ENCODE results near the gene CDH4.

CDH4 gene

GRCh38 chr20:61897401-61898295 lies 645.6 kb downstream of the CDH4 start:
- no peak for DNase-seq (ENCODE audit: low read depth)

DNA sequence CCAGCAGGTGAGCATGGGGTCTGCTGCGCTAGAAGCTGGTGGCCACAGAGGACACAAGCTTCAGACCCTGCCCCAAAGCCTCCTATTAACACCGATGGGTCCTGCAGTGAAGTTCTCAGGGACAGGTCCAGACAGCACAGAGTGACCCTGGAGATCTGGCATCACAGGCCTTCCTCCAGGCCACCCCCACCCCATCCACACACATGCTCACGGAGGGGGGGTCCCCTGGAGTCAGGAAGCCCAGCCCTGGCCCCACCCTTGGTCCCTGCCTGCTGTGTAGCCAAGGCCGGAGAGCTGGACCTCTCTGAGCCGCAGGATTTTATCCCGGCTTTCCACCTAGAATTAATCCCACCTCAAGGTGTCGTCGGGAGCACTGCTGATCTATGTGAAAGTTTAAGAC lies 646.3 kb downstream of the CDH4 start:
- no peak for DNase-seq (ENCODE audit: low read depth)

- no peak for DNase-seq (ENCODE audit: low read depth)
Measured at GRCh38 chr20:61900011-61900944, 648.2 kb downstream of the CDH4 start.

DNA sequence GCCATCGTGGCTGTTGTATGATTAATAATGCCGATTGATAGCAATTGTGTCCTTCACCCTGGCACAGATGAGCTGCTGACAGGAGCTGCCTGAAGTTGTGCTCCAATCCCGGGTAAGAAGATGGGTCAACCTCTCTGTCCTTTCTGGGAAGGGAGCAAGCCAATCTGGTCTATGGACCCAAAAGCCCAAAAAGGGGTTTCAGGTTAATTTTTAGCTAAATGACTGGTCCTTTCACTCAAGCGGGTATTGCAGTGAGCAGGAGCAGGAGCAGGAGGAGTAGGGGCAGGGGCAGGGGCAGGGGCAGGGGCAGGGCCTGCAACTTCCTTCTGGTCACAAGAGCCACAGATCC lies 648.9 kb downstream of the CDH4 start:
- DNase-seq (ENCODE audit: low read depth), result no peak

- no peak for DNase-seq (ENCODE audit: low read depth)
Measured at GRCh38 chr20:61901392-61902220, 649.5 kb downstream of the CDH4 start.

DNA sequence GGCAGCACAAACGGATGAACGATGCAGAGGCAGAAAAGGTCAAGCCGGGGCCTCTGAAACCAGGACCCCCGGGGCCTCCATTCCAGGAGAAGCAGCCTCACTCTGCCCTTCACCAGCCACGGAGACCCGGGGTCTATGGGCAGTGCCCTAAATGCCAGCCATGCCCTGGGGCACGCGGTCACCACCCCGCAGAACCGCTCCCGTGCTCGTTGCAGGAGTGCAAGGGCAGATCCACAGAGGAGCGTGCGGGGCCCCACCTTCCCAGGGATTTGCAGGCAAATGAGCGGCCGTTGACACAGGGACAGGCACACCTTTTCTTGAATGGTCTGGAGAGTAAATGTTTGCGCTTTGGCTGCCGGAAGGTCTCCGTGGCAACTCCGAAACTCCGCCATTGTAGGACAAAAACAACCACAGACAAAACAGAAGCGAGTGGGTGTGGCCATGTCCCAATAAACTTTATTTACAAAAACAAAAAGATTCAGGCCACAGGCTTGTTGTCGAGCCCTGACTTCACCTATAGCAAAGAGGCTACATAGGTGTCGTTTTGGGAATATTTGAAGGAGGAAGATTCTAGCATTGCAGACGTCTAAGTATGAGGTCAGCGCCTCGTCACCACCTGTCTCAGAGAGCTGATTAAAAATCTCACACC lies 650.3 kb downstream of the CDH4 start:
- no peak for DNase-seq (ENCODE audit: low read depth)

GRCh38 chr20:61903575-61904340 lies 651.7 kb downstream of the CDH4 start:
- DNase-seq (ENCODE audit: low read depth), result no peak

- DNase-seq (ENCODE audit: low read depth), result no peak
Measured at GRCh38 chr20:61904456-61904855, 652.4 kb downstream of the CDH4 start.

DNA sequence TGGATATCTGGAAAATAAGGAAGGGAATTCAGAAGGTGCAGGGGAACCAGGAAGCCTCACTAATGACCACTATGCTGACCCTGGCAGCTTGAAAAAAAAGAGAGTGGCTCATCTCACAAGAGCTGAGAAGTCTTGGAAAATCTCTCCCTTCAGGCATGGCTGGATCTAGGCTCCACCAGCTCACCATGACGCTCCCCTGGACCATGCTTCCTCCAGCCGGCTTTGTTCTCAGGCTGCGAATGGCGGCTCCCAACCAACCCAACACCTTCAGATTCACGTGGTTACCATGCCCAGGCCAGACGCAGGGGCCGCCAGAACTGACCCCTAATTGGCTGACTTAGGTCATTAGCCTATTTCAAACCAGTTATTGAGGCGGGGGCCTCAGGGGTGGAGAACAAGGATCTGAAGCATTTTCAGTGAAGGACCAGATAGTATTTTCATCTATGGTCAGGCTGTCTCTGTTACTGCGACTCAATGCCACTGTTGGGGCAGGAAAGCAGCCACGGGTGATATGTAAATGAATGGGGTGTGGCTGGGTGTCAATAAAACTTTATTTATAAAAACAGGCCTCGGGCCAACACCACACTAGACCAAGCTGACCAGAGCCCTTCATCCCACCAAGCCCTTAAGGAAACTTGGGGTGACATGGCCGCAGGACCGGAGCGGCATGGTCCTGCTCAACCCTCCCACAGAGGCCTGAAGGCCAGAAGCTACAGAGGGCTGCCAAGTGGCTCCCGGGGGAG lies 653.9 kb downstream of the CDH4 start:
- DNase-seq (ENCODE audit: low read depth), result no peak

DNA sequence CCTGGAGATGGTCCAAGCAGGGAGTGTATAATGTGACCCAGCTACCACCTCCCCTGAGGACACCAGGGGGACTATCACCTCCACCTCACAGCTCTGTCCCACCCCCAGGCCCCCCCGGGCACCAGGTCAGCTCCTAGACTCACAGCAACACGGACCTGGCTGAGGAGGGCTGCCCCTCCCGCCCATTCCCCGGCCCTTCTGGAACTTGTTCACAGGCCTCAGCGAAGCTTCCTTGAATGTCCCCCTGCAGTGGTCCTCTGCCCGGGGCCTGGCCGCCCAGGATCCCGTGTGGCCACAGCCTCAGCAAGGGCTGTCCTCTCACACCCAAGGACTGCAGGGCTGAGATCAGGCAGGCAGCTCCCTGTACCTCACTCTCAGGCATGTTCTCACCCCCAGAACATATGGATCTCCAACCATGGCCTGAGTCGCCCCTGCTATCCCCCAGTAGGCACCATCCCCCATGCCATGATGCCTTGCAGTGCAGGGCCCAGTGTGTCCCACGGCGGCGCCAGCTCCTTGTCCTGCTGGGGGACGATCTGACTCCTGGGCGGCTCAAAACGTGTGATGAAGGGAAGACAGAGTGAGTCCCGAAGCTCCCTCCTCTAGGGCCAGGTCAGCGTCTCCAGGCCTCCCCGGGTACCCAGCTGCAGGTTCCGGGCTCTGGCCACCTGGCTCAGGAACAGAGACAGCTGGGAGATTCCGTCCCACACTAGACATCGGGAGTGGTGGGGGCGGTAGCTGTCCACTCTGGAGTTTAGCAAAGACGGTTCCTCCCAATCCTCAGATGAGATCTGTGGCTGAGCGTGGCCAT lies 655.2 kb downstream of the CDH4 start:
- no peak for DNase-seq (ENCODE audit: low read depth)

- DNase-seq (ENCODE audit: low read depth), result no peak
Measured at GRCh38 chr20:61908057-61909026, 656.3 kb downstream of the CDH4 start.

GRCh38 chr20:61909028-61909427 lies 657.0 kb downstream of the CDH4 start:
- DNase-seq (ENCODE audit: low read depth), result no peak

DNA sequence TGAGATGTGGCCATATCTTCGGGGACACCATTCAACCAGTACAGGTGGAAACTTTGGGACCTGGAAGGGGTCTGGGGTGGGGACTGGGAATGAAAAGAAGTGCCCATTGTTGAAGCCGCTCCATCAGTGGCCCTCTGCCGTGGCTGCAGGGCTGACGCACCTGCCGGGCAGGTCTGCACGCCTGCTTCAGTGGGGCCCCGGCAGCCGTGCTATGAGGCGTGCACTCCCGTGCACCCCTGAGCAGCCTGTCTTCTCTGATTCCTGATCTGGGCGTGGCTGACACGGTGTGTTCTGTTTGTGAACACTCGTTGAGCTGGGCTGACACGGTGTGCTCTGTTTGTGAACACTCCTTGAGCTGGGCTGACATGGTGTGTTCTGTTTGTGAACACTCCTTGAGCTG lies 657.8 kb downstream of the CDH4 start:
- DNase-seq (ENCODE audit: low read depth), result no peak

GRCh38 chr20:61911824-61912223 lies 659.8 kb downstream of the CDH4 start:
- DNase-seq (ENCODE audit: low read depth), result no peak

GRCh38 chr20:61912665-61913422 lies 660.8 kb downstream of the CDH4 start:
- no peak for DNase-seq (ENCODE audit: low read depth)

DNA sequence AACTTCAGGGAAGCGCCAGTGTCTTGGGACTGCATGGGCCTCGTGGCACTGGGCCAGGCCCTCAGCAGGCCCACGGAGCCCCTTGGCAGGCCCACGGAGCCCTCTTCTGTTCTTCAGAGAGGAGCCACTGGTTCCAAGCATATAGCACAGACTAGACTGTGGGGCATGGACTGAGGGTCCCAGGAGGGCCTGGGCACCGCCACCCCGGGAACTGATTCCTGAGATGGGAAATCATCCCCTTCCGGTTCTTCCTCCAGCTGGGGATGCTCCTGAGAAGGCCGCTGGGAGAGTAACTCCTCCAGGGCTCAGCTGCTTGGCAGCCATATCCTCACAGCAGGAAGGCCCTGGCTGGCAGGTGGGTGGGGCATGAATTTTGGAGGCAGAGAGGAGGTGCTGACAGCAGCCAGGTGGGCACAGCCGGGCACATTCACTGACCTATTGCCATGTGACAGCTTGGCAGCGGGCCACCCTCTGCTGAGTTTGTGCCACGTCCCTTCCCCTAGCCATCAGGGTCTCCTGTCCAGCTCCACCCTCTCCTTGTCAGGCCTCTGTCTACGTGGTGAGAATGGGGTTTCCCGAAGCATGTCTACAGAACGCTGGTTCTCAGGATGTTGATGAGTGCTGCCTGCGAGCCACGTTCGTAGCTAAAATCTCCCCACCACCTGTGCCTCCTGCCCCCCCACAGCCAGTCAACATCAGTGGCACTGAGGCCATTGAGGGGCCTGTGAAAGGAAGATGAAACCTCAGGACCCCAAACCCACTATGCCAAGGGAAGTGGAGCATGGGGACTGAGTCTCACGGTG lies 661.6 kb downstream of the CDH4 start:
- no peak for DNase-seq (ENCODE audit: low read depth)

Data from activated T-cell treated with anti-CD3 and anti-CD28 coated beads for 48 hours (primary cell).